Activated T-helper 17 cell treated with anti-CD3 and anti-CD28 coated beads, Interleukin-2, amount 50 U/mL, for 72 hours (primary cell): Measurements from ENCODE around the gene NAT9. TPM values are rescaled to one million over a fixed set of nuclear protein-coding genes. Genes with fewer than 3 reads are reported as not detected.

Source experiments
- ATAC-seq: fragments of 150-1000 bp; cut with Tn5 transposase; replicated peaks from 2 replicates; pipeline ENCODE4 v1.10.0; 2021; ENCODE audit warnings: mild to moderate bottlenecking, moderate library complexity
- H3K27ac Mint-ChIP-seq: one replicate; pipeline ENCODE4 v1.8.0; 2022; ENCODE audit warnings: mixed read lengths
- H3K27me3 Mint-ChIP-seq: one replicate; pipeline ENCODE4 v1.8.0; 2022; ENCODE audit warnings: mixed read lengths
- H3K36me3 Mint-ChIP-seq: one replicate; pipeline ENCODE4 v1.8.0; 2022; ENCODE audit warnings: low read depth, mild to moderate bottlenecking, mixed read lengths
- H3K4me1 Mint-ChIP-seq: one replicate; pipeline ENCODE4 v1.8.0; 2022; ENCODE audit warnings: mixed read lengths
- H3K4me3 Mint-ChIP-seq: one replicate; pipeline ENCODE4 v1.8.0; 2022; ENCODE audit warnings: mild to moderate bottlenecking, mixed read lengths
- H3K9me3 Mint-ChIP-seq: one replicate; pipeline ENCODE4 v1.8.0; 2022; ENCODE audit warnings: mixed read lengths
- total RNA-seq, 2 donors: library from RNA; stranded (reverse); gene quantifications; one replicate each; pipeline ENCODE4 v1.2.3, GENCODE V29; 2022

NAT9 gene
- total RNA-seq, 2 donors from 2014 or later: 31.6 to 39.2 TPM

GRCh38 chr17:74766413-74766812 is 9.7 kb downstream of the NAT9 start:
- Mint-ChIP-seq H3K9me3 (no peaks in the 10 kb centered on the region), H3K27me3 (no peaks in the 10 kb centered on the region), H3K36me3 (peaks cover 69% of the 10 kb centered on the region), H3K4me3 (no peak overlapping the region), H3K27ac (peak overlapping the region; percentile 55), H3K4me1 (peaks cover 9% of the 10 kb centered on the region)
- no peak for ATAC-seq

- Mint-ChIP-seq H3K9me3 (no peaks in the 10 kb centered on the region), H3K4me3 (no peak overlapping the region), H3K4me1 (no peaks in the 10 kb centered on the region), H3K27ac (no peak overlapping the region), H3K27me3 (no peaks in the 10 kb centered on the region), H3K36me3 (peaks cover 57% of the 10 kb centered on the region)
- no peak for ATAC-seq
Measured at GRCh38 chr17:74764751-74765286, 11.3 kb downstream of the NAT9 start.

- Mint-ChIP-seq H3K36me3 (peaks cover 46% of the 10 kb centered on the region), H3K27me3 (no peaks in the 10 kb centered on the region), H3K27ac (no peak overlapping the region), H3K4me1 (peaks cover 10% of the 10 kb centered on the region), H3K4me3 (no peak overlapping the region), H3K9me3 (no peaks in the 10 kb centered on the region)
- ATAC-seq: no peak
Measured at GRCh38 chr17:74763565-74764387, 12.4 kb downstream of the NAT9 start.

- H3K9me3 Mint-ChIP-seq: no peaks in the 10 kb centered on the region
- peaks cover 23% of the 10 kb centered on the region for H3K4me1 Mint-ChIP-seq
- no peak for ATAC-seq
- H3K27me3 Mint-ChIP-seq: no peaks in the 10 kb centered on the region
- H3K4me3 Mint-ChIP-seq: no peak overlapping the region
- H3K27ac Mint-ChIP-seq: no peak overlapping the region
- H3K36me3 Mint-ChIP-seq: peaks cover 32% of the 10 kb centered on the region
Measured at GRCh38 chr17:74761931-74762330, 14.2 kb downstream of the NAT9 start.

GRCh38 chr17:74761419-74761818 is 14.7 kb downstream of the NAT9 start:
- H3K9me3 Mint-ChIP-seq: no peaks in the 10 kb centered on the region
- ATAC-seq: no peak
- H3K27me3 Mint-ChIP-seq: no peaks in the 10 kb centered on the region
- H3K4me1 Mint-ChIP-seq: peaks cover 23% of the 10 kb centered on the region
- peaks cover 27% of the 10 kb centered on the region for H3K36me3 Mint-ChIP-seq
- peak overlapping the region; percentile 48 for H3K27ac Mint-ChIP-seq
- no peak overlapping the region for H3K4me3 Mint-ChIP-seq

- no peak for ATAC-seq
- peak overlapping the region; percentile 48 for H3K27ac Mint-ChIP-seq
- peaks cover 19% of the 10 kb centered on the region for H3K36me3 Mint-ChIP-seq
- H3K9me3 Mint-ChIP-seq: no peaks in the 10 kb centered on the region
- H3K27me3 Mint-ChIP-seq: no peaks in the 10 kb centered on the region
- no peak overlapping the region for H3K4me3 Mint-ChIP-seq
- H3K4me1 Mint-ChIP-seq: peaks cover 24% of the 10 kb centered on the region
Measured at GRCh38 chr17:74760404-74761105, 15.6 kb downstream of the NAT9 start.

- Mint-ChIP-seq H3K4me1 (peaks cover 30% of the 10 kb centered on the region), H3K9me3 (no peaks in the 10 kb centered on the region), H3K4me3 (peak overlapping the region; percentile 74), H3K36me3 (peaks cover 19% of the 10 kb centered on the region), H3K27ac (peak overlapping the region; percentile 83), H3K27me3 (no peaks in the 10 kb centered on the region)
- ATAC-seq: no peak
Measured at GRCh38 chr17:74759941-74760340, 16.2 kb downstream of the NAT9 start.

- Mint-ChIP-seq H3K27ac (peak overlapping the region; percentile 83), H3K36me3 (peaks cover 20% of the 10 kb centered on the region), H3K27me3 (no peaks in the 10 kb centered on the region), H3K4me3 (peak overlapping the region; percentile 74), H3K4me1 (peaks cover 31% of the 10 kb centered on the region), H3K9me3 (no peaks in the 10 kb centered on the region)
- ATAC-seq: peak; percentile 82
Measured at GRCh38 chr17:74759243-74759801, 16.8 kb downstream of the NAT9 start.

GRCh38 chr17:74758848-74759168 is 17.3 kb downstream of the NAT9 start:
- peak; percentile 50 for ATAC-seq
- peak overlapping the region; percentile 74 for H3K4me3 Mint-ChIP-seq

GRCh38 chr17:74757931-74758847 is 18.0 kb downstream of the NAT9 start:
- no peaks in the 10 kb centered on the region for H3K27me3 Mint-ChIP-seq
- no peak for ATAC-seq

More at GRCh38 chr17:74758848-74759168, 17.3 kb downstream of the NAT9 start:
- Mint-ChIP-seq H3K27ac (peak overlapping the region; percentile 83), H3K27me3 (no peaks in the 10 kb centered on the region), H3K9me3 (no peaks in the 10 kb centered on the region), H3K36me3 (peaks cover 25% of the 10 kb centered on the region), H3K4me1 (peaks cover 31% of the 10 kb centered on the region)

GRCh38 chr17:74757502-74757901 is 18.6 kb downstream of the NAT9 start:
- Mint-ChIP-seq H3K4me1 (peaks cover 37% of the 10 kb centered on the region), H3K4me3 (peak overlapping the region; percentile 74), H3K27ac (peak overlapping the region; percentile 83), H3K9me3 (no peaks in the 10 kb centered on the region), H3K27me3 (no peaks in the 10 kb centered on the region), H3K36me3 (peaks cover 31% of the 10 kb centered on the region)
- no peak for ATAC-seq

More at GRCh38 chr17:74757931-74758847, 18.0 kb downstream of the NAT9 start:
- no peaks in the 10 kb centered on the region for H3K9me3 Mint-ChIP-seq
- peak overlapping the region; percentile 74 for H3K4me3 Mint-ChIP-seq
- peaks cover 31% of the 10 kb centered on the region for H3K36me3 Mint-ChIP-seq
- H3K27ac Mint-ChIP-seq: peak overlapping the region; percentile 83
- peaks cover 31% of the 10 kb centered on the region for H3K4me1 Mint-ChIP-seq

GRCh38 chr17:74756891-74757290 is 19.3 kb downstream of the NAT9 start:
- no peaks in the 10 kb centered on the region for H3K27me3 Mint-ChIP-seq
- no peak for ATAC-seq
- no peaks in the 10 kb centered on the region for H3K9me3 Mint-ChIP-seq
- peaks cover 37% of the 10 kb centered on the region for H3K36me3 Mint-ChIP-seq
- H3K4me3 Mint-ChIP-seq: peak overlapping the region; percentile 74
- peak overlapping the region; percentile 83 for H3K27ac Mint-ChIP-seq
- H3K4me1 Mint-ChIP-seq: peaks cover 41% of the 10 kb centered on the region

GRCh38 chr17:74755533-74755932 is 20.6 kb downstream of the NAT9 start:
- H3K4me3 Mint-ChIP-seq: peak overlapping the region; percentile 100
- peaks cover 50% of the 10 kb centered on the region for H3K36me3 Mint-ChIP-seq
- no peak for ATAC-seq
- peak overlapping the region; percentile 25 for H3K27ac Mint-ChIP-seq
- no peaks in the 10 kb centered on the region for H3K9me3 Mint-ChIP-seq
- no peaks in the 10 kb centered on the region for H3K27me3 Mint-ChIP-seq
- H3K4me1 Mint-ChIP-seq: peaks cover 41% of the 10 kb centered on the region

GRCh38 chr17:74754832-74755231 is 21.3 kb downstream of the NAT9 start:
- Mint-ChIP-seq H3K36me3 (peaks cover 57% of the 10 kb centered on the region), H3K27me3 (no peaks in the 10 kb centered on the region), H3K4me3 (peak overlapping the region; percentile 100), H3K4me1 (peaks cover 41% of the 10 kb centered on the region), H3K27ac (peak overlapping the region; percentile 25), H3K9me3 (no peaks in the 10 kb centered on the region)
- ATAC-seq: no peak
